Mesenteric fat pad (tissue), 1 donor: ENCODE results near the gene RHBDF1. TPM values are rescaled to one million over a fixed set of nuclear protein-coding genes. Genes with fewer than 3 reads are reported as not detected.

ENCODE experiments used
- DNase-seq: peaks from one replicate; pipeline ENCODE4 v3.0.0-alpha.2; 2020; ENCODE audit warnings: low spot score
- long read RNA-seq: library from polyadenylated mRNA; unstranded; transcript quantifications from one replicate; pipeline ENCODE4 v2.0.0, GENCODE V29; 2020
- total RNA-seq: library from RNA; stranded (reverse); fragmentation: NEBNext Ultra II Directional; extraction: Animal tissue kit (Norgen Biotek cat#: 25700); gene quantifications from one replicate; pipeline ENCODE4 v1.2.1, GENCODE V29; 2021
- donor health status: DM: yes; HTN: yes; CAD: no.

Gene RHBDF1, protein sequence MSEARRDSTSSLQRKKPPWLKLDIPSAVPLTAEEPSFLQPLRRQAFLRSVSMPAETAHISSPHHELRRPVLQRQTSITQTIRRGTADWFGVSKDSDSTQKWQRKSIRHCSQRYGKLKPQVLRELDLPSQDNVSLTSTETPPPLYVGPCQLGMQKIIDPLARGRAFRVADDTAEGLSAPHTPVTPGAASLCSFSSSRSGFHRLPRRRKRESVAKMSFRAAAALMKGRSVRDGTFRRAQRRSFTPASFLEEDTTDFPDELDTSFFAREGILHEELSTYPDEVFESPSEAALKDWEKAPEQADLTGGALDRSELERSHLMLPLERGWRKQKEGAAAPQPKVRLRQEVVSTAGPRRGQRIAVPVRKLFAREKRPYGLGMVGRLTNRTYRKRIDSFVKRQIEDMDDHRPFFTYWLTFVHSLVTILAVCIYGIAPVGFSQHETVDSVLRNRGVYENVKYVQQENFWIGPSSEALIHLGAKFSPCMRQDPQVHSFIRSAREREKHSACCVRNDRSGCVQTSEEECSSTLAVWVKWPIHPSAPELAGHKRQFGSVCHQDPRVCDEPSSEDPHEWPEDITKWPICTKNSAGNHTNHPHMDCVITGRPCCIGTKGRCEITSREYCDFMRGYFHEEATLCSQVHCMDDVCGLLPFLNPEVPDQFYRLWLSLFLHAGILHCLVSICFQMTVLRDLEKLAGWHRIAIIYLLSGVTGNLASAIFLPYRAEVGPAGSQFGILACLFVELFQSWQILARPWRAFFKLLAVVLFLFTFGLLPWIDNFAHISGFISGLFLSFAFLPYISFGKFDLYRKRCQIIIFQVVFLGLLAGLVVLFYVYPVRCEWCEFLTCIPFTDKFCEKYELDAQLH
- 30.0 TPM for total RNA-seq
- long read RNA-seq, partial matches to known transcripts, result 15 of 35 reads
- long read RNA-seq, other reads (novel, unspliced or antisense), result 16 of 35 reads

DNA sequence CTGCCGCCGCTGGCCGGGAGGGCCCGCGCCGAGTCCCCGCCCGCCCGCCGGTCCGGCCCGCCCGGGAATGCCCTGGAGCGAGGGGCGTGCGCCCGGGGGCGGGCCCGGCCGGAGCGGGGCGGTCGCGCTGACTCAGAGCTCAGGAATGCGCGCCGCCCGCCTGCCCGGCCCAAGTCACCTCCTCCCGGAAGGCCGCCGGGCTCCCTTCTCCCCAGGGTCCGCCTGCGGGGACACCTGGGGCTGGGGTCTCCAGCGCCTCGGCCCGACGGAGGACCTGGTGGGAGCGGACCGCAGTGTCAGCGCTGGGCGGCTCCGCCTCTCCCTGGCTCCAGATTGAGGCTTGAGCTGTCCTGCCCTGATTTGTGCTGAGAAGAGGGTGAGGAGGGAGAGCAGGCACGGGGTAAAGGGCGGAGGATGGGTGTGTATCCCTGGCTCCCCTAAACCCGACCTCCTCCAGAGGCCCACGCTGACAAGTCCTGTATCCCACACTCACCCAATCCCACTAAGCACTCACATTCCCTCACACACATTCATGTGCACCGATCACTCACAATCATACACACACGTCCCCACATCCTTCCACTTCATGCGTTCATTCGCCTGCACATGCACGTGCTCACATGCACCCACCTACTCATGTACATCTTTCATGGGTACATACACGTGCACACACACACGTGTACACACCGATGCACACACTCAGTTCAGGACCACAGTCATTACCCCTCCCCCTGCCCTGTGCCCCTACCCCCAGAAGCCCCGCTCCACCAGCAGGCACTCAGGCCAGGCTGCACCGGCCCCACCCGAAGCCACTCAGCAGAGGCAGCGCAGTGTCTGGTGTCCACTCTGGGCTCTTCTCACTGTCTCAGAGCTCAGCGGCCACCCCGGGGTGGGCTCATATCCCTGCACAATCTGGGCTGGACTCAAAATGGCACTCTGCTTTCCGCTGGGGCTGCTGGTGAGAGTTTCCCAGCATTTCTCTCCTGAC lies at the start of gene RHBDF1:
RHBDF1 (minus strand) TSS at position 71 of the 988 bp plus-strand sequence. CDS start 7,616 bp downstream, outside the sequence.
- DNase-seq, result no peak

DNA sequence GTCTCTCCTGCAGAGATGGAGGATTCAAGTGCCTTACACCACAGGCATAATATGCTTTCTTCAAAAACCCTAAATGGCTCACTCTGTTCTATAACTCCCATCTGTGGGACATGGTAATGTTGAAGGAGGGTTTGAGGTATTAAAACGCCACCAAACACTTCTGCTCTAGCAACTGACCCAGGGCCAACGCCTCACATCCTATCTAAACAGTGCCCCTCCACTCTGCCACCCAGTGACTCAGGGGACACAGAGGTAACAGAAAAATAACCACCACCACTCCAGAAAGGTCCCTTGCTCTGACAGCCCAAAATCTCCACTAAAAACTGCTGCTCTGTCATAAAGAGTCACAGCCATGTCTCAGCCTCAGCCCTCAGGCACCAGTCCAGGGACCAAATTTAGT lies 48.3 kb upstream of the RHBDF1 start:
- DNase-seq, result no peak

DNA sequence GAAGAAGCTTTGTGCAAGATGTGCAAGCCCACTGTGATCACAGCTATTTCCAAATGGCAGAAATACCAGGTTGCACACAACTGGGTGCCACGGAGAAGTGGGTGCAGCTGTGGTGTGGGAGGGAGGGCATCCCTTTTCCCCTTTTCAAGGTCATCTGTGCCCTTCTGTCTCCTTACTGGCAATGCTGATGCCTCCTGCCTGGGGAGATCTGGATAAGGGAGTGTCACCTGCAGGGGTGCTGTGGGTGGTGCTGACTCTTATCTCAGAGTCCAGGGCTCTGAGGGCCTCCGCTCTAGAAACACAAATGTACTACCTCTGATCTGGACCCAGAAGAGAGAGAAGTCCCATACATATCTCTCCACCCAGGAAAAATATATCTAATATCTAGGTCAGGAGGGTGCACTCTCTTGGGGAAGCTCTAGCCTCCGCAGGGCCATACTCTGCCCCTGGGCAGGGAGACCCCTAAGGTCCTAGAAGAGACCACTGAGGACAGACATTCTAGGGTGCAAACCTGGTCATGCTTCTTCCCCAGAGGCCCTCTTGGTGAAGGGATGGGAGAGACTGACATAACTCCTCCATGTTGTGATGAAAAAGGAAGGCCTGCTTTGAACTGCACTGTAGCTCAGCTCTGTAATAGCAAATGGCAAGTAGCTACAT lies 47.5 kb upstream of the RHBDF1 start:
- DNase-seq, result no peak

DNA sequence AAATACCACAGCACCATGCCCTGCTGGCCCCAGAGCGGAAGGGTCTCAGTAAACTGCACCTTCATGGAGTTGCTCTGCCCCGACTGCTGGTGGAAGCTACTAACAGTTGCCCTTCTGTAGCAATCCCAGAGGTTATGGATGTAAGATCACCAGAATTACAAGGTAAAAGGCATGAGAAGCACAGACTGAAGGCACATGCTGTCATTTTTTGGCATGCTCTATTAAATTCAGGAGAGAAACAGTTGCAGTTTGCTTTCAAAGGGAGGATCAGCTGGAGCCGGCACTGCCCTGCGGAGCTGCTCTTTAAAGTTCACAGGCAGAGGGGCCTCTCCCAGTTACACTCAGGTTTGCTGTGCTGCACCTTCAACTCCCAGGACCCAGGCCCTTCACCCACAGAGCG lies 46.9 kb upstream of the RHBDF1 start:
- DNase-seq, result no peak

DNA sequence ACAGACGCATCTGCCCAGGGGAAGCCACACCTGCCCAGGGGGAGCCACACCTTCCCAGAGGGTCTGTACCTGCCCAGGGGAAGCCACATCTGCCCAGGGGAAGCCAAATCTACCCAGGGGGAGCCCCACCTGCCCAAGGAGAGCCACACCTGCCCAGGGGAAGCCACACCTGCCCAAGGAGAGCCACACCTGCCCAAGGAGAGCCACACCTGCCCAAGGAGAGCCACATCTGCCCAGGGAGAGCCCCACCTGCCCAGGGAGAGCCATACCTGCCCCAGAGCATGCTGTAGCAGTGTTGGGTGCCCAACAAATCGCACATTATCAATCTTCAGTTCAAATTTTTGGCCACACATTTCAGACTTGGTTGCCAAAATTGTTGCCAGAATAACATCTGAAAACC lies 46.4 kb upstream of the RHBDF1 start:
- DNase-seq, result no peak

DNA sequence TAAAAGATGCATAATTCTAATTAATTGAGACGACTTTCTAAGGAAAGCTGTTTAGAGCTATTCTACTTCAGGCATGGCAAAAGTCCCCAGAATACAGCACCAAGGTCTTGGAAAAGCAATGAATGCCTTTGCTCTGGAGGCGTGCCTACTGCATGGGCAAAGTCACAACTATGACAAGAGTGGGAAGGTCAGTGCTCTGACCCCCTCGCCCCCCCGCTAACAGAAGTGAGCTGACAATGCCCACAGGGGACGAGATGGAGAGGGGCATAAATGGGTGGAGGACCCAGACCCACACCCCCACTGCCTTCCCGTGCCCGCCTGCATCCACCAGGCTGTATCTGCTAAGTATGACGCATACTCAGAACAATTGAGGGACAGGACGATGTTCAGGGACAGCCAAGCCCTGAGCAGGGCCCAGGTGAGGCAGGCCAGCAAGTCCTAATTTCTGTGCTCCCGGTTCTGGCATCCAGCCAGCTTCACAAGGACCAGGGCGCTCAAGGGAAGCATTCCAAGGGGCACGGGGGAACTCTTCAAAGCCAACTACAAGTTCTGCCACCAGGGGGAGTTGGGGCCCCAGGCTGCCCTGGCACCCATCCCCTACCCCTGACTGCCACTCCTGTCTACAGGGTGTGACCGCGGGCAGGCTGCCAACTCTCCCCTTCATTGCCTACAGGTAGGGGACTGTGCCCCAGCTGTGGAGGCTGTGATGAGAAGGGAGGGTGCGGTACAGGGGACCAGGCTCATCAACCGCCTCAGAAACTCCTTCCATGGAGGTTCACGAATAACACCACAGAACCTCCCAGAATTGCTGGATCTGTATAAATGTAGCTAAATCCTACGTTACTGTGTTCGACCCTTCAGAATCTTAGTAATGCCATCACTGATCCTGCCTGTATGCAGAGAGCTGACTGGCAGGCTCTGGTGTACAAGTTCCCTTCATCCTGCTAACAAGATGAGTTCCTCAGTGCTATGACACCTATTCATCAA lies 45.2 kb upstream of the RHBDF1 start:
- DNase-seq, result no peak

DNA sequence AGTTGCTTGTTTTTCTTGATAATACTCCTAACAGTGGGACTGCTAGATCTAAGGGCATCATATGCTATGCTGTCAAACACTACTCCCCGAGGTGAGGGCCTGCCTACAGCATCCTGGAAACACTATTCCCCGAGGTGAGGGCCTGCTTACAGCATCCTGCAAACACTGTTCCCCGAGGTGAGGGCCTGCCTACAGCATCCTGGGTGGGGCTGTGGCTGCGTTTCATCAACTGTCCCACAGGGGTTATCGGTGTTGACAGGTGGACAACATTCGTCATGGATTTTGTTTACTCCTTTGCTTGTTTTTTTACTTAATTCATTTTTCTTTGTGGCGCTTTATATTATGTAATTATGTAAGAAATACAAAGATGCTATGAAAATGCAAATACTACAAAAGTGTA lies 43.6 kb upstream of the RHBDF1 start:
- DNase-seq, result no peak

DNA sequence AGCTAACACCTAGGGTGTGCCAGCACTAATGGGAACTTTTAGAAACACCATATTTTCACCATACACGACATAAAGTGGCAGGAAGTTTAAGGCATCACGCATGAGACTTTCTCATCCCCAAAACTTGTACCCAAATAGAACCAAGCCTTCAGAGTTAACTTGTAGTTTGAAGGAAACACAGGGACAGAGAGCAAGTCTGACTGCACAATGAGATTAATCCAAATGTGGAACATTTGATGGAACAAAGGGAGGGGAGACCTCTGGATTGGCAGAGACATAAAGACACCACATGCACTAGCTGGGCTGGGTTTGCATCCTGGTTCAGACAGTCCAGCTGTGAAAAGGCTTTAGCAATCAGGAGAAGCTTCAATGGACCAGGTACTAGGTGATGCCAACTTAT lies 41.9 kb upstream of the RHBDF1 start:
- DNase-seq, result no peak

DNA sequence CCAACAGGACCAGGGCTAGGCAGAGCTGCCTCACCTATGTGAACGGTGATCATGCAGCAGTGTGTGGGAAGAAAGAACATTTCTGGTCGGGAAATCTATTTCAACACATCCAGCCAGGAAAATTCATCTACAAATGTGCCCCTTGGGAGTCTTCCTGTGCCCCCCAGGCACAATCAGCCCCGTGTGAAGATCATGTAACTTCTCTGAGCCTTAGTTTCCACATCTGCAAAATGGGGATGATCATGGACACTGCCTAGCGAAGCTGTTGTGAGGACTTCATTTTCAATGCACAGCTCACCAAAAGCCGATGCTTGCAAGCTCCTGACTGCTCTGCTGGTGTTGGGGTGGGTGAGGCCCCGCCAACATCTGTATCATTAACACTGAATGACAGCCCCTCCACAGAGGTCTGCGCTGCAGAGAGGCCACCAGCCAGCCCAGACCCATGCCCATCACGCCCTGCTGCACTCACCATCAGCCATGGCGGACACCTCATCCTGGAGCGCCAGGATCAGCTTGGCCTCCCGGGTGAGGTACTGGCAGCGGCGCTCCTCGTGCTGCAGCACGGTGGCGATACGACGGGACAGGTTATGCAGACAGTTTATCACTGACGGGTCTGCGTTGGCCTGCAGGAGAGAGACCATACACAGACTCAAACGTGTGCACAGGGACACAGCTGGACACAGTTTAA lies 39.9 kb upstream of the RHBDF1 start:
- no peak for DNase-seq

DNA sequence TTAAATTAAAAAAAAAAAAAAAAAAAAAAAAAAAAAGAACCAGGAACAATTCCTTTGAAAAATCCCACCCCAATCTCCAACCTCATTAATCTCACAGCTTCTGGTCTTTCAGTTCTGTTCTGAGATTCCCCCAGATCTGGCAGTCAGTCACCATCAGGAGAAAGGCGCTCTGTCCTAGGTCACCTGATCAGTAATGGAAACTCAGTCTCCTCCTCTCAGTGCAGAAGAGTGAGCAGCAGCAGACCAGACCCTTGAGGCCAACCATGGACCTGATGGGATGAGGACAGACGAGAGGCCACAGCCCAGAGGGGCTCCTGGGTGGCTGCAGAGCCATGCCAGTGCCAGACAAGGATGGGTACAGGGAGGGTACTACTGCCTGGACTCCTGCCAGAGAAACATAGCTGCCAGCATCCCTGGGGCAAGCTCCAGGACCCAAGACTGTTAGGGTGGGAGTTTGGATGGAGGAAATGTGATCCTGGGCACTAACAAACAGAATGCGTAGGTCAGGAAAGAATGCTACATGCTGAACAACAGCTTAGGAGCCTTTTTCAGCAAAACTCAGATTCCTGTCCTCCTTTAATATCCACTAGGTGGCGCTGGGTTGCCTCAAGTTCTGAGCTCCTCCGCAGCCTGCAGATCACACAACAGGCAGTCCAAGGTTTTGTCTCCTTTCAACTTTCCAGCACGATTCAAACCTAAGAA lies 34.3 kb upstream of the RHBDF1 start:
- DNase-seq, result no peak

DNA sequence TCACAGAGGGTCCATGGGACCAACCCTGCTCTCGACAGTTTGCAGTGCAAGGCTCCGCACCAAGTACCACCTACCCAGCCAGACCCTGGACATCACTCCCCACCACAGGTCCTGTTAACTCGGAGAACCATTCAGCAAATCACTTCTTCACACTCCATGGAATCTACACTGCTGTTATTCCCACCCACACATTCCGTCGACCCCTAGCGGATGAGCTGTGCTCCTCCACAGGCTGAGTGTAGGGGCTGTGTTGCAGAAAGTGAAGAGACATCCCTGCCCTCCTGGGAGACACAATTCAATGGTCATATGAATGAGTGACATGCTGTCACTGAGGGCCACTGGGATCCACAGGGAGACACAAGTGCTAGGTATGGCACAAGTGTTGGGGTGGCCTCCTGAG lies 33.1 kb upstream of the RHBDF1 start:
- DNase-seq, result no peak

DNA sequence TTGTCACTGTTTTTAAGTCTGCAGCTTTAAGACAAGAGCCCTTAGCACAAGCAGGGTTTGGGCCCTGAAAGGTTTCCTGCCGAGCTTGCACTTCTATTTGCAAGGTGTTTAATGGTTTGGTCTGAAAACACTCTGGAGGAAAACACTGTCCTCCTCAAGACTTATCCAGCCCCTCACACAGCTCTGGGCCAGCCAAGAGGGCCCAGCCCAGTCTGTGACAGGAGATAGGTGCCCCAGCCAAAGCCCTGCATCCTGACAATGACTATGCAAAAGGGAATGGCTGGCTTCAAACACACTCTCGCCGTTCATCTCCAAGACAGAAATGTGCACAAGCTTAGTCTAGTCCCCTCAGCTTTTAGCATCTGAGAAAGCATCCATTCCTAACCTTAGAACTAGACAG lies 32.5 kb upstream of the RHBDF1 start:
- DNase-seq, result no peak

DNA sequence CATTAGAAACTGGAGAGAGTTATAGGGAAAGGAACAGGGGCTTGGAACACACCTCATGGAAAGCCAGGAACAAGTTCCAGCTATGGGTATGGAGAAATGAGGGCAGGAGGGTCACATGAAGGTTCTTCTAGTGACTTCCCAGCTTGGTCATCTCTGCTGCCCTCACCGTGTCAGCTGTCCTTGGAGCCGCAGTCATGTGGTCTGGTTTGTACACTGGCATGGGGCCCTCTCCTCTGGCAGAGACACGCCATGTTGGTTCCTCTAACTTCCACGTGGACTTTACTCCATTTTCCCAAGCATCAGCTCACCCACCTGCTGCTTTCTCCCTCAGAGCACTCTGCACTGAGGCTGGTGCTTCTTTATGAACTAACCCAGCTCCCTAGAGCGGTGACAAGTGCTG lies 31.9 kb upstream of the RHBDF1 start:
- no peak for DNase-seq

DNA sequence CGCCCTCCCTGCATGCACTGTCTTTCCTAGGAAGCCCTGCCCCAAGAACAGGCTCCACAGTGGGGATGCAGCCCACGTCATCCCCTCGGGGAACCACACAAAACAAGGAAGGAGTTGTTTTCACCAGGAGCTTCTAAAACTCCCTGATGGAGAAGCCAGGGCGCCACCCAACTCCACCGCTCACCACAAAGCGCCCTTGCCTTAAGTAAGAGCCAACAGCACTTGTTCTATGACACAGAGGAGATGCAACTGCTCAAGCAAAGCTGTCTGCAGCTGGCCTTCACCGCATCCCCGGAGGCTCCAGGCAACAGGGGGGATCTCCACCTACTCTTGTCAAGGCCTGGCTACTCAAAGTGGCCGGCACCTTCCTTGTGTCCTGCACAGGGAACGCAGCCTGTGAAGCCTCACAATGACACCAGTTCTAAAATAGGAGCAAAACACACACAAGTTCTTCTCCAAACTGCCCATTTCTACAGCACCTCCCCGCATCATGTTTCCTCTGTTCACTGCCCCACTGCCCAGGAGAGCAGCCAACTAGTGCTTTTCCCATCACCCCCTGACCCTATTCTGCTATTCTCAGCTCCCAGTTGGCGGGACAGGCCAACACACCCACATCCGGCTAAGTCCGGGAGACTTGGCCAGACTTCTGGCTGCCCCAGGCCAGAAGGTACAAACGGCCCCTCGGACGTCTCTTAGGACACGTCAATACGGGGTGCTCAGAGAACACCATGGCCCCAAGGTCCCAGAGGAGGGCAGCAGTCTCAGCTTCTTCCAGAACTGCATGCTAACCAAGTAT lies 29.8 kb upstream of the RHBDF1 start:
- DNase-seq, result no peak

DNA sequence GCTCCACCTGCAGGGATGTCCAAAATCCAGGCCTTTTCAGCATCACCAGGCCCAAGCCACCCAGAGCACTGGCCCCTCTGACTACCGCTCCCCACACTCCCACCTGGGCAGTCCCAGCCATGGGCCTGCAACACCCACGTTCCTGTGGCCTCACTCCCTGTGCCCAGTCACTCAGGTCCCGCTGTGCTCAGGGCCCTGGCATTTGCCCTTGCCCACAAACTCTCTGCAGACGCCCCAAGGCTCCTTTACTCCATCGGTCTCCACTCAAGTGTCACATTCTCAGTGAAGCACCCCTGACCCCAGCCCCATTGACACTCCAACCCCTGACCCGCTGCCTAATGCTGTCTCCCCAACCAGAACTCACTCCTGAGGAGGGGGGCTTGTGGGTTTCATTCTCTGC lies 29.2 kb upstream of the RHBDF1 start:
- DNase-seq, result no peak

DNA sequence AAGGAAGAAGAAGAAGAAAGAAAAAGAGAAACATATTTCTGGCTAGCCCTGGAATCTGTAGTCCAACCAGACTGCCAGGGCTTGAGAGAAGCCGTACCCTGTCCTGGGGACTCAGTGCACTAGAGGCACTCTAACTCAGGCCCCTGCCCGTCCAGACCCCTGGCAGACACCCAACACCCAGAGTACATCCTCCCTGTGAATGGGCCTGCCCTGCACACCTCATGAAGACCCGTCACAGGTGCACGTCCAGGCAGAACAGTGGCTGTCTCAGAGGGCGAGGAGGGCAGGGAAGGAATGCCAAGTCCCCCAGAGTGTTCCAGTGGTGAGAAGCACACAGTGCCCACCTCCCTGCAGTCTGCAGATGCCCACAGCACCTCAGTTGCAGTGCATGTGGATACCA lies 28.6 kb upstream of the RHBDF1 start:
- no peak for DNase-seq

DNA sequence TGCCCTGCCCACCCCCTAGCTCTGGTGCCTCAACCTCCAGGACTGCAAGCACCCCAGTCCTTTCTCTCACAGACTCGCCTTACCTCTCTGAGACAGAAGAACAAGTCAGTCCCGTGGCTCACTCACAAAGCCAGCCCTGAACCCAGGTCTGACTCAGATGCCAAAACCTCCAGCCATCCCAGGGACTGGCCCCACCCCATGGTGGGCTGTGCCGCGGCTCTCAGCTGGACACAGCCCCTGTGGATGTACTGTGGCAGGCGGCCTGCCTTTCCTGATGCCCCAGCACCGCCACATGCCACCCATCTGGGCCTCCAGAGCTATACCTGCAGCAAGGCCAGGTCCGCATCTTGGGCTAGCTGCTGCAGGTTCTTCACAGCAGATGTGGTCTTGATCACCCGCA lies 25.4 kb upstream of the RHBDF1 start:
- DNase-seq, result no peak
